ENCODE data around the gene SLC16A8. TPM values are rescaled to one million over a fixed set of nuclear protein-coding genes. Genes with fewer than 3 reads are reported as not detected.
"Not testable (repeated sequence)": the region's sequence is repeated elsewhere in the genome, so short reads cannot be mapped to it uniquely, and the experiment has no call there.

The SLC16A8 gene
- total RNA-seq, 1 donor = not detected

- Histone ChIP-seq H3K36me3 (ENCODE audit: insufficient read depth, low read length) (no peaks in the 10 kb centered on the region), H3K27ac (ENCODE audit: low read depth, low read length) (no peak overlapping the region), H3K79me2 (ENCODE audit: insufficient read depth, low read length) (no peaks in the 10 kb centered on the region), H3K9me3 (ENCODE audit: low read depth, low read length) (no peaks in the 10 kb centered on the region), H2AFZ (ENCODE audit: low read length) (no peak overlapping the region), H3K4me1 (ENCODE audit: insufficient read depth, low read length) (no peaks in the 10 kb centered on the region), H3K4me3 (ENCODE audit: insufficient read depth, low read length) (no peak overlapping the region), H4K20me1 (ENCODE audit: insufficient read depth, low read length) (no peaks in the 10 kb centered on the region), H3K27me3 (ENCODE audit: insufficient read depth, low read length) (no peaks in the 10 kb centered on the region), H3K4me2 (ENCODE audit: insufficient read depth, low read length) (no peak overlapping the region)
- peak; percentile 88 for DNase-seq (ENCODE audit: insufficient read length, low spot score, missing footprints)
- no peak for TF ChIP-seq CTCF (IDR thresholded peaks at IDR 0.05; ENCODE audit: extremely low read depth, low read depth, low read length)
Measured at GRCh38 chr22:38040953-38041759, 42.8 kb downstream of the SLC16A8 start.

GRCh38 chr22:38038890-38039812, 44.8 kb downstream of the SLC16A8 start:
- no peaks in the 10 kb centered on the region for H3K79me2 ChIP-seq (ENCODE audit: insufficient read depth, low read length)
- DNase-seq (ENCODE audit: insufficient read length, low spot score, missing footprints) = peak; percentile 44
- no peaks in the 10 kb centered on the region for H3K27me3 ChIP-seq (ENCODE audit: insufficient read depth, low read length)
- peak overlapping the region; percentile 9 for H3K4me2 ChIP-seq (ENCODE audit: insufficient read depth, low read length)
- H3K27ac ChIP-seq (ENCODE audit: low read depth, low read length) = no peak overlapping the region
- no peak for TF ChIP-seq CTCF (IDR thresholded peaks at IDR 0.05; ENCODE audit: extremely low read depth, low read depth, low read length)
- H3K4me3 ChIP-seq (ENCODE audit: insufficient read depth, low read length) = no peak overlapping the region
- no peak overlapping the region for H2AFZ ChIP-seq (ENCODE audit: low read length)
- H3K36me3 ChIP-seq (ENCODE audit: insufficient read depth, low read length) = no peaks in the 10 kb centered on the region
- no peaks in the 10 kb centered on the region for H3K9me3 ChIP-seq (ENCODE audit: low read depth, low read length)
- H4K20me1 ChIP-seq (ENCODE audit: insufficient read depth, low read length) = no peaks in the 10 kb centered on the region
- peaks cover 9% of the 10 kb centered on the region for H3K4me1 ChIP-seq (ENCODE audit: insufficient read depth, low read length)

- no peaks in the 10 kb centered on the region for H3K9me3 ChIP-seq (ENCODE audit: low read depth, low read length)
- peak; percentile 52 for DNase-seq (ENCODE audit: insufficient read length, low spot score, missing footprints)
- no peaks in the 10 kb centered on the region for H3K36me3 ChIP-seq (ENCODE audit: insufficient read depth, low read length)
- no peak overlapping the region for H2AFZ ChIP-seq (ENCODE audit: low read length)
- no peaks in the 10 kb centered on the region for H3K27me3 ChIP-seq (ENCODE audit: insufficient read depth, low read length)
- TF ChIP-seq CTCF (IDR thresholded peaks at IDR 0.05; ENCODE audit: extremely low read depth, low read depth, low read length) = no peak
- H3K4me2 ChIP-seq (ENCODE audit: insufficient read depth, low read length) = no peak overlapping the region
- H3K4me1 ChIP-seq (ENCODE audit: insufficient read depth, low read length) = peaks cover 13% of the 10 kb centered on the region
- H4K20me1 ChIP-seq (ENCODE audit: insufficient read depth, low read length) = no peaks in the 10 kb centered on the region
- no peaks in the 10 kb centered on the region for H3K79me2 ChIP-seq (ENCODE audit: insufficient read depth, low read length)
- no peak overlapping the region for H3K4me3 ChIP-seq (ENCODE audit: insufficient read depth, low read length)
- no peak overlapping the region for H3K27ac ChIP-seq (ENCODE audit: low read depth, low read length)
Measured at GRCh38 chr22:38038426-38038825, 45.6 kb downstream of the SLC16A8 start.

GRCh38 chr22:38037367-38038150, 46.4 kb downstream of the SLC16A8 start:
- not testable (repeated sequence) for H3K79me2 ChIP-seq (ENCODE audit: insufficient read depth, low read length); H3K4me3 ChIP-seq (ENCODE audit: insufficient read depth, low read length); H3K9me3 ChIP-seq (ENCODE audit: low read depth, low read length); H2AFZ ChIP-seq (ENCODE audit: low read length); H3K36me3 ChIP-seq (ENCODE audit: insufficient read depth, low read length); H4K20me1 ChIP-seq (ENCODE audit: insufficient read depth, low read length); H3K27ac ChIP-seq (ENCODE audit: low read depth, low read length); H3K4me2 ChIP-seq (ENCODE audit: insufficient read depth, low read length); H3K27me3 ChIP-seq (ENCODE audit: insufficient read depth, low read length)
- H3K4me1 ChIP-seq (ENCODE audit: insufficient read depth, low read length) = peaks cover 20% of the 10 kb centered on the region
- peak; percentile 23 for DNase-seq (ENCODE audit: insufficient read length, low spot score, missing footprints)

Measured in osteoblast (primary cell).